PFSK-1 (cell line): ENCODE results near the gene OR5H15.

Source experiments
- POLR2AphosphoS5 ChIP-seq: IDR thresholded peaks from 2 replicates; pipeline ENCODE4 v1.6.1; 2012; ENCODE audit warnings: low read depth, mild to moderate bottlenecking, control low read depth, low read length, moderate library complexity
- SIN3A ChIP-seq: IDR thresholded peaks from 2 replicates; pipeline ENCODE4 v1.6.1; 2012; ENCODE audit warnings: mild to moderate bottlenecking, low read length, moderate library complexity, borderline replicate concordance; ENCODE audit not compliant: insufficient read depth
- TAF1 ChIP-seq: IDR thresholded peaks from 2 replicates; pipeline ENCODE4 v1.6.1; 2012; ENCODE audit warnings: low read length, control low read depth, borderline replicate concordance; ENCODE audit not compliant: insufficient read depth
- TF ChIP-seq, protein P1 (sequence below), 2 experiments: IDR thresholded peaks; 2 replicates each; pipeline versions ENCODE4 v1.6.1 to v1.8.0; 2011 to 2012; ENCODE audit warnings: low read depth in 2 of 2, low read length in 2 of 2, control low read depth in 1 of 2, inconsistent platforms in 1 of 2, mild to moderate bottlenecking in 1 of 2, moderate library complexity in 1 of 2; ENCODE audit not compliant: insufficient read depth in 1 of 2

DNA sequence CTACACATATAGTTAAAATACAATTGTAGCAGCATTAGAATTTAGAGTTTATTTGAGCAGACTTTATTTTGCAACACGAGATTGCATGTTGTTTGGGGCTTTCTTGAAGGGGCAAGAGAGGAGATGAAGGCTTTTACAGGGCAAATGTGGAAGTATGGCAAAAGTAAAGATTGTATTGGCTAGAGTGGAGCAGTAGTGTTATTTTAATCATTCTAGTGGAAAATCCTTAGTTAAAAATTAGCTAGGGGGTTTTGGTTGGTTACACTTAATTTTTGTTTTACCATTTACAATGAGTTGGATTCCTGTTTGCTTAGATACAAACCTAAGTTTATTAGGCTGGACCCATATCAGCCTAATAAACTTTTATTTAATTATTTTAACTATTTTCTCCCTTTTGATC is 4.6 kb downstream of the OR5H15 start:
- TF ChIP-seq TAF1: no peak
- TF ChIP-seq, protein P1, sequence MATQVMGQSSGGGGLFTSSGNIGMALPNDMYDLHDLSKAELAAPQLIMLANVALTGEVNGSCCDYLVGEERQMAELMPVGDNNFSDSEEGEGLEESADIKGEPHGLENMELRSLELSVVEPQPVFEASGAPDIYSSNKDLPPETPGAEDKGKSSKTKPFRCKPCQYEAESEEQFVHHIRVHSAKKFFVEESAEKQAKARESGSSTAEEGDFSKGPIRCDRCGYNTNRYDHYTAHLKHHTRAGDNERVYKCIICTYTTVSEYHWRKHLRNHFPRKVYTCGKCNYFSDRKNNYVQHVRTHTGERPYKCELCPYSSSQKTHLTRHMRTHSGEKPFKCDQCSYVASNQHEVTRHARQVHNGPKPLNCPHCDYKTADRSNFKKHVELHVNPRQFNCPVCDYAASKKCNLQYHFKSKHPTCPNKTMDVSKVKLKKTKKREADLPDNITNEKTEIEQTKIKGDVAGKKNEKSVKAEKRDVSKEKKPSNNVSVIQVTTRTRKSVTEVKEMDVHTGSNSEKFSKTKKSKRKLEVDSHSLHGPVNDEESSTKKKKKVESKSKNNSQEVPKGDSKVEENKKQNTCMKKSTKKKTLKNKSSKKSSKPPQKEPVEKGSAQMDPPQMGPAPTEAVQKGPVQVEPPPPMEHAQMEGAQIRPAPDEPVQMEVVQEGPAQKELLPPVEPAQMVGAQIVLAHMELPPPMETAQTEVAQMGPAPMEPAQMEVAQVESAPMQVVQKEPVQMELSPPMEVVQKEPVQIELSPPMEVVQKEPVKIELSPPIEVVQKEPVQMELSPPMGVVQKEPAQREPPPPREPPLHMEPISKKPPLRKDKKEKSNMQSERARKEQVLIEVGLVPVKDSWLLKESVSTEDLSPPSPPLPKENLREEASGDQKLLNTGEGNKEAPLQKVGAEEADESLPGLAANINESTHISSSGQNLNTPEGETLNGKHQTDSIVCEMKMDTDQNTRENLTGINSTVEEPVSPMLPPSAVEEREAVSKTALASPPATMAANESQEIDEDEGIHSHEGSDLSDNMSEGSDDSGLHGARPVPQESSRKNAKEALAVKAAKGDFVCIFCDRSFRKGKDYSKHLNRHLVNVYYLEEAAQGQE (IDR thresholded peaks at IDR 0.05; ENCODE audit: insufficient read depth in 1 of 2, low read depth in 2 of 2, low read length in 2 of 2): no peak
- TF ChIP-seq POLR2AphosphoS5: no peak
- TF ChIP-seq SIN3A: no peak
